HepG2 (cell line): ENCODE measurements around the gene HSD17B11. TPM values are rescaled to one million over a fixed set of nuclear protein-coding genes. Genes with fewer than 3 reads are reported as not detected.

Source experiments
- CCDC6 ChIP-seq: sonication (generic); formaldehyde crosslinking; IDR thresholded peaks from 2 replicates; pipeline ENCODE4 v1.8.1; 2022; ENCODE audit warnings: mild to moderate bottlenecking, missing genetic modification reagents, moderate library complexity
- FOXC1 ChIP-seq: sonication (generic); formaldehyde crosslinking; IDR thresholded peaks from 2 replicates; pipeline ENCODE4 v1.8.0; 2022; ENCODE audit warnings: mild to moderate bottlenecking, missing genetic modification reagents, borderline replicate concordance
- HMGA1 ChIP-seq: sonication (generic); formaldehyde crosslinking; conservative IDR thresholded peaks from 2 replicates; pipeline ENCODE4 v1.4.0; 2020; ENCODE audit warnings: missing genetic modification reagents
- MIER3 ChIP-seq: IDR thresholded peaks from 2 replicates; pipeline ENCODE4 v1.6.1; 2016; ENCODE audit warnings: missing compliant biosample characterization, borderline replicate concordance
- MXD3 ChIP-seq: IDR thresholded peaks from 2 replicates; pipeline ENCODE4 v1.6.1; 2016; ENCODE audit warnings: mild to moderate bottlenecking, missing biosample characterization, missing genetic modification reagents
- PITX1 ChIP-seq: sonication (generic); formaldehyde crosslinking; IDR thresholded peaks from 2 replicates; pipeline ENCODE4 v1.5.1; 2020; ENCODE audit warnings: mild to moderate bottlenecking, missing genetic modification reagents
- SKI ChIP-seq: fragments of 450-650 bp; IDR thresholded peaks from one replicate; pipeline ENCODE4 v1.6.1; 2018; ENCODE audit warnings: mild to moderate bottlenecking; ENCODE audit not compliant: partially characterized antibody
- TBX3 ChIP-seq: fragments of 450-650 bp; IDR thresholded peaks from 2 replicates; pipeline ENCODE4 v1.6.1; 2017; ENCODE audit warnings: antibody characterized with exemption, mild to moderate bottlenecking, inconsistent platforms, borderline replicate concordance
- TP53 ChIP-seq: sonication (generic); formaldehyde crosslinking; conservative IDR thresholded peaks from 2 replicates; pipeline ENCODE4 v1.4.0; 2020; ENCODE audit warnings: missing genetic modification reagents
- ZBTB38 ChIP-seq: sonication (generic); formaldehyde crosslinking; IDR thresholded peaks from 2 replicates; pipeline ENCODE4 v1.5.1; 2020; ENCODE audit warnings: mild to moderate bottlenecking, missing genetic modification reagents
- ZFP37 ChIP-seq: sonication (generic); formaldehyde crosslinking; IDR thresholded peaks from 2 replicates; pipeline ENCODE4 v1.4.0; 2020; ENCODE audit warnings: missing genetic modification reagents, borderline replicate concordance
- ZNF260 ChIP-seq: sonication (generic); formaldehyde crosslinking; IDR thresholded peaks from 2 replicates; pipeline ENCODE4 v1.4.0; 2020; ENCODE audit warnings: missing genetic modification reagents, low read depth, mild to moderate bottlenecking, borderline replicate concordance
- ZNF318 ChIP-seq: sonication (generic); formaldehyde crosslinking; IDR thresholded peaks from 2 replicates; pipeline ENCODE4 v1.4.0; 2020; ENCODE audit warnings: mild to moderate bottlenecking, missing genetic modification reagents
- ZNF326 ChIP-seq: sonication (generic); formaldehyde crosslinking; IDR thresholded peaks from 2 replicates; pipeline ENCODE4 v1.4.0; 2020; ENCODE audit warnings: missing genetic modification reagents, borderline replicate concordance
- ZNF432 ChIP-seq: sonication (generic); formaldehyde crosslinking; IDR thresholded peaks from 2 replicates; pipeline ENCODE4 v1.5.0; 2020; ENCODE audit warnings: missing genetic modification reagents, mild to moderate bottlenecking, borderline replicate concordance
- ZNF512B ChIP-seq: sonication (generic); formaldehyde crosslinking; IDR thresholded peaks from 2 replicates; pipeline ENCODE4 v1.5.1; 2020; ENCODE audit warnings: missing genetic modification reagents, mild to moderate bottlenecking, borderline replicate concordance
- polyA plus RNA-seq, 8 experiments: library from polyadenylated mRNA; depleted of rRNA in 3 of 8; stranded (reverse) in 7 of 8; unstranded in 1 of 8; fragments of >200 nt; fragmentation: Illumina TruSeq in 4 of 8; extraction: Trizol in 4 of 8; gene quantifications; 2 replicates each; pipeline versions ENCODE4 v1.2.1 to v1.2.3, GENCODE V29; 2011 to 2016; ENCODE audit warnings: low read depth in 4 of 8, missing spikeins in 1 of 8, mixed read lengths in 1 of 8; ENCODE audit not compliant: insufficient read depth in 1 of 8
- total RNA-seq, 5 experiments: library from RNA; depleted of rRNA; stranded (reverse); fragments of >200 nt; fragmentation: Illumina TruSeq; extraction: Trizol; gene quantifications; 2 replicates each; pipeline ENCODE4 v1.2.3, GENCODE V29; 2016; ENCODE audit warnings: low read depth in 1 of 5
- TF ChIP-seq, protein P1 (sequence below): sonication (generic); formaldehyde crosslinking; IDR thresholded peaks from 2 replicates; pipeline ENCODE4 v1.4.0; 2020; ENCODE audit warnings: low read depth, mild to moderate bottlenecking, missing genetic modification reagents

HSD17B11 gene
- total and polyA plus RNA-seq, 2 of the 13 experiments (the other 11 are each of a cell fraction or from before 2014, with no cell fraction given), result 121 to 158 TPM

DNA sequence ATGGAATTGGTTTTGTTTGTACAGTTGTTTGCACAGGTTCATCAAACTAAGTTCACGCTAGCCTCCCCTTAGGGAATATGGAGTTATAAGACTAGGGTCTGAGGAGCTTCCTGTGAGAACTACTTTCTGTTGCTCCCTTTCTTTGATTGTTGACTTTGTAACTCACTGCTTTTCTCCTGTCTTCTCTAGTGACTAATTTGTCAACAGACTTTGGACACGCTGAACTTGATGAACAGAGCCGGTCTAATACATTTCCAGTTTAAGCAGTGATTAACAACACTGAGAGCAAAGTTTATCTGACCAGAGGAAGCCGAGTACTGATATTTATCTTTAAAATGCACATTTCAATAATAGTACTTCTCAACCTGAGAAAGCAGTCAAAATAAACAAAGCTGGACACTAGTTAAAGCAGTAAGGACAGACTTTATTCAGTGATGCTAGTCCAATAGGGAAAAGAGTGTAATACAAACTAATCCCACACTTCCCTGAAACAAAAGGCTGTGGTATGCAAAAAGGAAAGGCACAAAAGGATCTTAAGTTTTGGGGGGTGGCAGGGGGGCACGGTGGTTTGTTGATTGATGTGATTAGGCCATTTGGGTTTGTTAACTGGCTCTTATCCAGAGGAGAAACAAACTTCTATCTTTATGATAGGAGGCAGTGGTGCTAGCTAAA lies 28.7 kb upstream of the HSD17B11 start (continued):
- TF ChIP-seq ZNF318 (no peak), PITX1 (CRISPR knock-in tag) (peak; percentile 81), ZNF512B (CRISPR knock-in tag) (no peak), CCDC6 (CRISPR knock-in tag) (no peak), MXD3 (CRISPR knock-in tag) (no peak), HMGA1 (CRISPR knock-in tag) (no peak), TBX3 (peak; percentile 66; the same call in 1 of the 2 replicates), MIER3 (no peak), ZNF260 (CRISPR knock-in tag) (no peak), TP53 (CRISPR knock-in tag) (no peak), SKI (peak; percentile 52), ZFP37 (no peak), ZBTB38 (no peak), FOXC1 (CRISPR knock-in tag) (no peak), ZNF432 (CRISPR knock-in tag) (no peak), ZNF326 (CRISPR knock-in tag) (no peak)
- TF ChIP-seq, protein P1, sequence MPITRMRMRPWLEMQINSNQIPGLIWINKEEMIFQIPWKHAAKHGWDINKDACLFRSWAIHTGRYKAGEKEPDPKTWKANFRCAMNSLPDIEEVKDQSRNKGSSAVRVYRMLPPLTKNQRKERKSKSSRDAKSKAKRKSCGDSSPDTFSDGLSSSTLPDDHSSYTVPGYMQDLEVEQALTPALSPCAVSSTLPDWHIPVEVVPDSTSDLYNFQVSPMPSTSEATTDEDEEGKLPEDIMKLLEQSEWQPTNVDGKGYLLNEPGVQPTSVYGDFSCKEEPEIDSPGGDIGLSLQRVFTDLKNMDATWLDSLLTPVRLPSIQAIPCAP, result no peak
